ENCODE results near the gene FOXE1.

Gene FOXE1

GRCh38 chr9:97848480-97849237 lies 4.4 kb upstream of the FOXE1 start:
- DNase-seq (ENCODE audit: low spot score) = no peak

GRCh38 chr9:97849980-97850379 lies 3.0 kb upstream of the FOXE1 start:
- no peak for DNase-seq (ENCODE audit: low spot score)

- DNase-seq (ENCODE audit: low spot score) = no peak
Measured at GRCh38 chr9:97850746-97851445, 2.1 kb upstream of the FOXE1 start.

GRCh38 chr9:97851446-97851883 lies 1.6 kb upstream of the FOXE1 start:
- DNase-seq (ENCODE audit: low spot score) = no peak

GRCh38 chr9:97852001-97852398 lies 1.0 kb upstream of the FOXE1 start:
- no peak for DNase-seq (ENCODE audit: low spot score)

GRCh38 chr9:97852399-97853055 lies 499 bp upstream of the FOXE1 start:
- DNase-seq (ENCODE audit: low spot score) = no peak

GRCh38 chr9:97853844-97854695 lies 1.0 kb downstream of the FOXE1 start:
- peak; percentile 66 for DNase-seq (ENCODE audit: low spot score)

GRCh38 chr9:97854696-97855485 lies 1.9 kb downstream of the FOXE1 start:
- DNase-seq (ENCODE audit: low spot score) = no peak

- no peak for DNase-seq (ENCODE audit: low spot score)
Measured at GRCh38 chr9:97855486-97855875, 2.5 kb downstream of the FOXE1 start.

- no peak for DNase-seq (ENCODE audit: low spot score)
Measured at GRCh38 chr9:97855899-97856298, 2.9 kb downstream of the FOXE1 start.

- no peak for DNase-seq (ENCODE audit: low spot score)
Measured at GRCh38 chr9:97856857-97857605, 4.0 kb downstream of the FOXE1 start.

GRCh38 chr9:97857606-97858392 lies 4.8 kb downstream of the FOXE1 start:
- no peak for DNase-seq (ENCODE audit: low spot score)

- no peak for DNase-seq (ENCODE audit: low spot score)
Measured at GRCh38 chr9:97858393-97858713, 5.3 kb downstream of the FOXE1 start.

- no peak for DNase-seq (ENCODE audit: low spot score)
Measured at GRCh38 chr9:97858826-97859225, 5.8 kb downstream of the FOXE1 start.

- DNase-seq (ENCODE audit: low spot score) = no peak
Measured at GRCh38 chr9:97859346-97859745, 6.3 kb downstream of the FOXE1 start.

GRCh38 chr9:97860451-97861147 lies 7.6 kb downstream of the FOXE1 start:
- no peak for DNase-seq (ENCODE audit: low spot score)

GRCh38 chr9:97861148-97861475 lies 8.1 kb downstream of the FOXE1 start:
- no peak for DNase-seq (ENCODE audit: low spot score)

GRCh38 chr9:97863314-97863713 lies 10.3 kb downstream of the FOXE1 start:
- DNase-seq (ENCODE audit: low spot score) = no peak

- DNase-seq (ENCODE audit: low spot score) = no peak
Measured at GRCh38 chr9:97864396-97864795, 11.4 kb downstream of the FOXE1 start.
